GM12878 (cell line): ENCODE results near the gene CAMK2A. TPM values are rescaled to one million over a fixed set of nuclear protein-coding genes. Genes with fewer than 3 reads are reported as not detected.

Experiments
- ATAC-seq: fragments of 200-7000 bp; cut with Tn5 transposase; 3 replicates; pipeline ENCODE4 v1.9.1; 2020; ENCODE audit warnings: mild to moderate bottlenecking, moderate library complexity
- BruUV-seq: library from RNA; stranded (reverse); fragments of 400-500 nt; replicated peaks from 2 replicates; lab custom pipeline; 2021; lab: Mats Ljungman, UMichigan
- CTCF ChIA-PET: fragments of 300-600 bp; sonication (Branson Sonifier 250); formaldehyde crosslinking; extraction: SDS; loops from one replicate; lab custom pipeline; 2021; ENCODE audit warnings: inconsistent platforms; lab: Yijun Ruan, JAX
- POLR2A ChIA-PET: fragments of 350-600 bp; formaldehyde crosslinking; extraction: SDS; loops from one replicate; lab custom pipeline; 2021; ENCODE audit warnings: inconsistent platforms; lab: Charles Lee
- RAD21 ChIA-PET: fragments of 300-600 bp; sonication (Branson Sonifier 250); formaldehyde crosslinking; loops from one replicate; lab custom pipeline; 2023; ENCODE audit warnings: antibody characterized with exemption; ENCODE audit not compliant: unreplicated experiment; lab: Charles Lee
- SMC1A ChIA-PET: fragments of 300-600 bp; sonication (Branson Sonifier 250); formaldehyde crosslinking; loops from one replicate; lab custom pipeline; 2023; ENCODE audit not compliant: unreplicated experiment, uncharacterized antibody; lab: Charles Lee
- DNase-seq: peaks from one replicate; pipeline ENCODE4 v3.0.0-alpha.2; 2011; ENCODE audit warnings: low read depth, low spot score
- FAIRE-seq: peaks from 3 replicates; lab custom pipeline; 2011; peaks lifted over from hg19 to GRCh38; lab: Jason Lieb, UNC
- H2AFZ ChIP-seq: 2 replicates; pipeline ENCODE4 v1.6.0; 2011; ENCODE audit warnings: low read depth, low read length, control low read depth; ENCODE audit not compliant: control insufficient read depth
- H3K27ac ChIP-seq: 2 replicates; pipeline ENCODE4 v1.5.1; 2011; ENCODE audit warnings: control low read depth; ENCODE audit not compliant: control insufficient read depth, insufficient read depth
- H3K27me3 ChIP-seq, 2 experiments: replicated peaks in 1 of 2; 2 replicates each; pipeline versions ENCODE4 v1.6.0 to v1.6.1; 2011; ENCODE audit warnings: low read length in 1 of 2; ENCODE audit not compliant: control insufficient read depth in 2 of 2, insufficient read depth in 2 of 2
- H3K36me3 ChIP-seq, 2 experiments: 2 replicates each; pipeline ENCODE4 v1.5.1; 2011; ENCODE audit warnings: low read length in 1 of 2; ENCODE audit not compliant: control insufficient read depth in 2 of 2, insufficient read depth in 2 of 2
- H3K4me1 ChIP-seq: 2 replicates; pipeline ENCODE4 v1.6.1; 2011; ENCODE audit warnings: mild to moderate bottlenecking, low read length, moderate library complexity, mixed read lengths; ENCODE audit not compliant: control insufficient read depth, insufficient read depth
- H3K4me2 ChIP-seq: 2 replicates; pipeline ENCODE4 v1.6.0; 2011; ENCODE audit warnings: control low read depth; ENCODE audit not compliant: control insufficient read depth, insufficient read depth
- H3K4me3 ChIP-seq: fragments of 200-600 bp; sonication (generic); 2 replicates; pipeline ENCODE4 v1.5.1; 2016
- H3K79me2 ChIP-seq: 2 replicates; pipeline ENCODE4 v1.6.0; 2011; ENCODE audit warnings: low read length; ENCODE audit not compliant: control insufficient read depth, insufficient read depth
- H3K9ac ChIP-seq: 2 replicates; pipeline ENCODE4 v1.8.0; 2011; ENCODE audit warnings: low read length, control low read depth, mixed read lengths; ENCODE audit not compliant: control insufficient read depth, insufficient read depth
- H3K9me3 ChIP-seq: replicated peaks from 3 replicates; pipeline ENCODE4 v1.5.1; 2011; ENCODE audit warnings: mild to moderate bottlenecking, low read length; ENCODE audit not compliant: control insufficient read depth, insufficient read depth
- H4K20me1 ChIP-seq: 2 replicates; pipeline ENCODE4 v1.6.0; 2011; ENCODE audit not compliant: control insufficient read depth, insufficient read depth
- ASH2L ChIP-seq: fragments of 300-600, 200-600 bp; sonication (generic); IDR thresholded peaks from 2 replicates; pipeline ENCODE4 v1.6.1; 2017; ENCODE audit warnings: low read depth, mild to moderate bottlenecking, borderline replicate concordance
- EGR1 ChIP-seq, 2 experiments: IDR thresholded peaks; 1 replicate in 1 of 2; 2 replicates in 1 of 2; pipeline ENCODE4 v1.6.1; 2011 to 2012; ENCODE audit warnings: low read depth in 2 of 2, low read length in 2 of 2, borderline replicate concordance in 1 of 2, mild to moderate bottlenecking in 1 of 2, moderate library complexity in 1 of 2
- KAT2A ChIP-seq: conservative IDR thresholded peaks from 2 replicates; pipeline ENCODE4 v1.6.1; 2011; ENCODE audit warnings: low read depth, low read length; ENCODE audit not compliant: control insufficient read depth
- RAD51 ChIP-seq: fragments of 450-650 bp; IDR thresholded peaks from 2 replicates; pipeline ENCODE4 v1.6.1; 2016; ENCODE audit warnings: moderate library complexity, mild to moderate bottlenecking, inconsistent platforms
- SP1 ChIP-seq: IDR thresholded peaks from one replicate; pipeline ENCODE4 v1.6.1; 2011; ENCODE audit warnings: low read depth, low read length
- ZBED1 ChIP-seq: IDR thresholded peaks from 2 replicates; pipeline ENCODE4 v1.6.1; 2016; ENCODE audit warnings: borderline replicate concordance
- WGBS: methylation state at CpG from one replicate; pipeline ENCODE4 v1.1.6; 2016; ENCODE audit warnings: low lambda C conversion rate; ENCODE audit not compliant: insufficient replicate concordance, insufficient coverage; ENCODE audit errors: missing lambda C conversion rate; 5-methylcytosine and 5-hydroxymethylcytosine counted together
- in situ Hi-C: fragments of 300-500 bp; cut with MboI; formaldehyde crosslinking; loops from 9 replicates; pipeline ENCODE4 v1.14.3; 2018; ENCODE audit warnings: mixed read lengths
- intact Hi-C: fragments of 100-400 bp; cut with micrococcal nuclease; formaldehyde crosslinking; loops from one replicate; pipeline ENCODE4 v1.14.2; 2022; ENCODE audit not compliant: unreplicated experiment
- polyA plus RNA-seq, 11 experiments: library from polyadenylated mRNA; depleted of rRNA in 4 of 11; unstranded in 6 of 11; stranded (reverse) in 5 of 11; fragments of >200 nt; fragmentation: Nextera tagmentation in 4 of 11; fragmentation: Illumina TruSeq in 1 of 11; extraction: Ambion mirVana in 4 of 11; extraction: Trizol in 1 of 11; gene quantifications; 1 replicate in 1 of 11; 2 replicates in 10 of 11; pipeline versions ENCODE4 v1.2.1 to v1.2.3, GENCODE V29; 2011 to 2016; ENCODE audit warnings: inconsistent platforms in 2 of 11, missing spikeins in 2 of 11, low read depth in 1 of 11
- total RNA-seq, 4 experiments: library from RNA; depleted of rRNA in 3 of 4; stranded (reverse); fragments of >200 nt in 3 of 4; fragmentation: Illumina TruSeq in 1 of 4; extraction: Trizol in 1 of 4; gene quantifications; 2 replicates each; pipeline versions ENCODE4 v1.2.1 to v1.2.3, GENCODE V29; 2013 to 2021
- TF ChIP-seq, protein P1 (sequence below): IDR thresholded peaks from 2 replicates; pipeline ENCODE4 v1.6.1; 2012; ENCODE audit warnings: low read depth, low read length, improper control_type of control experiment
- TF ChIP-seq, protein P2 (sequence below): IDR thresholded peaks from 2 replicates; pipeline ENCODE4 v1.6.1; 2011; ENCODE audit warnings: mild to moderate bottlenecking, low read depth, low read length, moderate library complexity; ENCODE audit not compliant: insufficient replicate concordance
- TF ChIP-seq, protein P3 (sequence below): fragments of 450-650 bp; IDR thresholded peaks from 2 replicates; pipeline ENCODE4 v1.6.1; 2017; ENCODE audit warnings: mild to moderate bottlenecking

CAMK2A gene
- total and polyA plus RNA-seq, 10 of the 15 experiments (the other 5 are each of a cell fraction or from before 2014, with no cell fraction given) = 0.11 TPM; not detected in 9

DNA sequence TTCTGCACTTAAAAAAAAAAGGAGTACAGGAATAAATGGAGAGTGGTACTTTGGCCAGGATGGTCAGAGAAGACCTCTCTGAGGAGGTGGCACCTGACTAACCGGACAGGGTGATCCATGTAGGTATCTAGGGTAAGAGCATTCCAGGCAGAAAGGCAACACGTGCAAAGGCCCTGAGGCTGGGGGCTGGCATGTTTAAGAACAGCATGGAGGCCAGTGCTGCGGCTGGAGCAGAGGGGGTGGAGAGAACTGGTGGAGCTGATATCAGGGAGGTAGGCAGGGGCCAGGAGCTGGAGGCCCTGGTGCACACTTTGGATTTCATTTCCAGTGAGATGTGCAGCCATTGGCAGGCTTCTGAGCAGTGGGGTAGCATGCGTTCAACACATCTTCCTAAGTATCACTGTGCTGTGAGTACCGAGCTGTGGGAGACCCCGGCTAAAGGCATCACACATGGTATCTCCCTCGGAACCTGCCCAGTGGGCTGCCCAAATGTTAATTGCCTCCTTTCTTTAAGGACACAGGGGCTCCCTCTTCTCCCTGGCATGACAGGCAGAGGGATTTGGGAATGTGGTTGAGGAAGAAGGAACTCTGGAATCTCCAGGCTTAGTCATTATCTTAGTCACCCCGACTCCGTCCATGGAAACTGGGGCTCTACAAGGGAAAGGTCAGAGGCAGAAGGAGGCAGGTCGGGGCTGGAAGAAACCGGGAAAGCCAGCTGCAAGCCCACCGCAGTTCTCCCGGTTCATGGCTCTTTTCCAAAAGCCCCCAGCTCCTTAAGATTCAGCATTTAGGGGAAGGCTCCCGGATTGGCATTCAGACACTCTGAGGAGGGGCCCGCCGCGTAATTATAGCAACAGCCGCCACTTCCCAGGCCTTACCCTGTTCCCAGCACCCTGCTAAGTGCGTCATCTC, 81.1 kb downstream of the CAMK2A start:
- BruUV-seq = no TSS peak
- 33% methylated on average over 19 of the region's 19 CpGs for WGBS
- no peak overlapping the region for H3K27ac ChIP-seq
- POLR2A ChIA-PET = no interaction called here
- in situ Hi-C loops = no loop called here
- no peaks in the 10 kb centered on the region for H3K36me3 ChIP-seq
- DNase-seq = no peak
- intact Hi-C loops = no loop called here
- no peak overlapping the region for H2AFZ ChIP-seq
- TF ChIP-seq, protein P1, sequence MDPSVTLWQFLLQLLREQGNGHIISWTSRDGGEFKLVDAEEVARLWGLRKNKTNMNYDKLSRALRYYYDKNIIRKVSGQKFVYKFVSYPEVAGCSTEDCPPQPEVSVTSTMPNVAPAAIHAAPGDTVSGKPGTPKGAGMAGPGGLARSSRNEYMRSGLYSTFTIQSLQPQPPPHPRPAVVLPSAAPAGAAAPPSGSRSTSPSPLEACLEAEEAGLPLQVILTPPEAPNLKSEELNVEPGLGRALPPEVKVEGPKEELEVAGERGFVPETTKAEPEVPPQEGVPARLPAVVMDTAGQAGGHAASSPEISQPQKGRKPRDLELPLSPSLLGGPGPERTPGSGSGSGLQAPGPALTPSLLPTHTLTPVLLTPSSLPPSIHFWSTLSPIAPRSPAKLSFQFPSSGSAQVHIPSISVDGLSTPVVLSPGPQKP = no peak
- TF ChIP-seq EGR1 (IDR thresholded peaks at IDR 0.05; ENCODE audit: borderline replicate concordance in 1 of 2, low read depth in 2 of 2, low read length in 2 of 2) (no peak), ZBED1 (no peak), ASH2L (no peak), RAD51 (no peak), SP1 (no peak), KAT2A (no peak)
- TF ChIP-seq, protein P2, sequence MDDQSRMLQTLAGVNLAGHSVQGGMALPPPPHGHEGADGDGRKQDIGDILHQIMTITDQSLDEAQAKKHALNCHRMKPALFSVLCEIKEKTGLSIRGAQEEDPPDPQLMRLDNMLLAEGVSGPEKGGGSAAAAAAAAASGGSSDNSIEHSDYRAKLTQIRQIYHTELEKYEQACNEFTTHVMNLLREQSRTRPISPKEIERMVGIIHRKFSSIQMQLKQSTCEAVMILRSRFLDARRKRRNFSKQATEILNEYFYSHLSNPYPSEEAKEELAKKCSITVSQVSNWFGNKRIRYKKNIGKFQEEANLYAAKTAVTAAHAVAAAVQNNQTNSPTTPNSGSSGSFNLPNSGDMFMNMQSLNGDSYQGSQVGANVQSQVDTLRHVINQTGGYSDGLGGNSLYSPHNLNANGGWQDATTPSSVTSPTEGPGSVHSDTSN = no peak
- TF ChIP-seq, protein P3, sequence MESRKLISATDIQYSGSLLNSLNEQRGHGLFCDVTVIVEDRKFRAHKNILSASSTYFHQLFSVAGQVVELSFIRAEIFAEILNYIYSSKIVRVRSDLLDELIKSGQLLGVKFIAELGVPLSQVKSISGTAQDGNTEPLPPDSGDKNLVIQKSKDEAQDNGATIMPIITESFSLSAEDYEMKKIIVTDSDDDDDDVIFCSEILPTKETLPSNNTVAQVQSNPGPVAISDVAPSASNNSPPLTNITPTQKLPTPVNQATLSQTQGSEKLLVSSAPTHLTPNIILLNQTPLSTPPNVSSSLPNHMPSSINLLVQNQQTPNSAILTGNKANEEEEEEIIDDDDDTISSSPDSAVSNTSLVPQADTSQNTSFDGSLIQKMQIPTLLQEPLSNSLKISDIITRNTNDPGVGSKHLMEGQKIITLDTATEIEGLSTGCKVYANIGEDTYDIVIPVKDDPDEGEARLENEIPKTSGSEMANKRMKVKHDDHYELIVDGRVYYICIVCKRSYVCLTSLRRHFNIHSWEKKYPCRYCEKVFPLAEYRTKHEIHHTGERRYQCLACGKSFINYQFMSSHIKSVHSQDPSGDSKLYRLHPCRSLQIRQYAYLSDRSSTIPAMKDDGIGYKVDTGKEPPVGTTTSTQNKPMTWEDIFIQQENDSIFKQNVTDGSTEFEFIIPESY = no peak
- TF ChIP-seq, all 136 proteins: peak for 0
- ATAC-seq (no peak), FAIRE-seq (no peak)
- Histone ChIP-seq H3K4me3 (no peak overlapping the region), H3K9me3 (no peaks in the 10 kb centered on the region), H3K4me2 (no peak overlapping the region), H3K4me1 (no peaks in the 10 kb centered on the region), H4K20me1 (no peaks in the 10 kb centered on the region), H3K79me2 (no peaks in the 10 kb centered on the region), H3K27me3 (peaks cover 0 to 3% of the 10 kb centered on the region in 2 experiments; a peak in 2 of 4 replicates), H3K9ac (no peak overlapping the region)
- SMC1A ChIA-PET = interaction anchor here (1.0 kb wide), 1 partner anchor 46 kb away, joined by 3 read pairs; no protein-coding TSS in a partner anchor
- CTCF ChIA-PET = interaction anchor here (0.7 to 3.2 kb wide), 3 partner anchors 10 to 47 kb away, joined by 3 to 12 read pairs (median 11); no protein-coding TSS in a partner anchor
- RAD21 ChIA-PET = interaction anchor here (1.1 kb wide), 1 partner anchor 80 kb away, joined by 3 read pairs; no protein-coding TSS in a partner anchor
